ENCODE measurements around the gene HCN2.
"Not testable (repeated sequence)": the region's sequence is repeated elsewhere in the genome, so short reads cannot be mapped to it uniquely, and the experiment has no call there.

The HCN2 gene

DNA sequence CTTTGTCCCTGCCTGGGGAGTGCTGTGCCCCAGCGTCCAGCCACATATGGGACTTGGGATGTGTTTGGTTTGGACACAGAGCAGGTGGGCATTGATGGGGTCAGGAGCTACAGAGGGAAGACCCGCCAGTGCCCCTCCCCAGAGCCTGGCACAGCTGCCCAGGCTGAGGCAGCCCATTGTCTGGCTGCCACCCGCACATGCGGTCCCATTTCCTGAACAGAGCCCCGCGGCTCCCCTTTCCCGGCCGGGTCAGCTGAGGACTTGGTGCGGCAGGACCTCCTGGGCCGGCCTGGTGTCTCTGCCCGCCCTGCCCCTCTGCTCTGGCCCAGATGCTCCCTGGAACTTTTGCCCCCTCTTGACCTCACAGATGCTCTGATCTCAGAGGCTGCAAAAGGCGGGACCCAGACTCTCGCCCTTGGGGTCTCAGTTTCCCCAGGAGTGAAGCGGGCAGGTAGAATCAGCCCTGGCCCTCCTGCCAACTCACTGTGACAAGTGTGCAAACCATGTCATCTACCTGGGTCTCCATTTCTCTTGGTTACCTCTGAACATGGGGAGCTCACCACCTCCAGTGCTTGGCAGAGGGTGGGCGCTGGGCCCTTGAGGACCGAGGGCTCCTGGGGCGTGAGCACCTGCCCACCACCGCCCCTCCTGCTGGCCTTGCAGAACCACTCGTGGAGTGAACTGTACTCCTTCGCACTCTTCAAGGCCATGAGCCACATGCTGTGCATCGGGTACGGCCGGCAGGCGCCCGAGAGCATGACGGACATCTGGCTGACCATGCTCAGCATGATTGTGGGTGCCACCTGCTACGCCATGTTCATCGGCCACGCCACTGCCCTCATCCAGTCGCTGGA is 17.8 kb downstream of the HCN2 start:
- no peak for DNase-seq

DNA sequence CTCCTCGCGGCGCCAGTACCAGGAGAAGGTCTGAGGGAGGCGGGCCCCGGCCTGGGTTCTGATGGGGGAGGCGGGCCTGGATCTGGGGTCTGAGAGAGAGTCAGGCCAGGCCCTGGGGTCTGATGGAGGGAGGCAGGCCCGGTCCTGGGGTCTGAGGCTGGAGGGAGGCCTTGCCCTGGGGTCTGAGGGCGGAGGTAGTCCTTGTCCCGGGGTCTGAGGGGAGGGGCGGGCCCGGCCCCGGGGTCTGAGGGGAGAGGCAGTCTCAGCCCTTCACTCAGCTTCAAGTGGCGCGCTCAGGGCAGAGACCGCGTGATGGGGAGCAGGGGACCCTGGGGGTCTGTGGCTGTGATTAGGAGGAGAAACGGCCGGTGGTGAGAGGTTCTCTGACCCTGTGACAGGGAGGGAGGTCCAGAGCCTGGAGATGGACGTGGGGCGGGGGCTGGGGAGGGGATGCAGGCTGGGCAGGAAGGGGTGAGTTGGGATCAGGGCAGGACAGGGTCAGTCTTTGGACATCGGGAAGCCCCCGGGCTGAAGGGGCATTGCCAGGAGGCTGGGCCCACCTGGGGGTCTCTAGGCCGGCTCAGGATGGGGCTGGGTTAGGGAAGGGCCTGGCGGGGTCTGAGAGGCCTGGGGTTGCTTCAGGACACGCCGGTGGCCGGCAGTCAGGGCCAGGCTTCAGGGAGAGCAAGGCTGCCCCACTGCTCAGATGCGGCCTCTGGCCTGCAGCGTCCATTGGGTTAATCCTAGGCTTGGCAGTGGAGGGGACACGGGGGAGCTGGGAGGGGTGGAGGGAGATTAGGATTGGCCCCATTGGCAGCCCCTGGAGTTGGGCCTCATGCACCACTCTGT is 18.7 kb downstream of the HCN2 start:
- no peak for DNase-seq

DNA sequence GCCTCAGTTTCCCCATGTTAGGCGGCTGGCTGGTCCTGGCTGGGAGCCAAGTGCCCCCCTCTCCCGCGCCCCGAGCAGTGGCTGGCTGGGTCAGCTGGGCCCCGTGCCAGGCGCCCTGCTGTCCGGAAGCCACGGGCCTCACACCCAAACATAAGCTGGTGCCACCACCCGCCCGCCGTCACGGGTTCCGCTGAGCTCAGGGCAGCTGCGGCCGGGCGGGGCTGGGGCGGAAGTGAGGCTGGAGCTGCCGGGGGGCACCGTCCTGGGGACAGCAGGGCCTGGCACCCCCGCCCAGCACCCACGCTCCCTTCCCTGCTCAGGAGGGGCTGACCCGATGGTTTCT is 19.3 kb downstream of the HCN2 start:
- DNase-seq = no peak

DNA sequence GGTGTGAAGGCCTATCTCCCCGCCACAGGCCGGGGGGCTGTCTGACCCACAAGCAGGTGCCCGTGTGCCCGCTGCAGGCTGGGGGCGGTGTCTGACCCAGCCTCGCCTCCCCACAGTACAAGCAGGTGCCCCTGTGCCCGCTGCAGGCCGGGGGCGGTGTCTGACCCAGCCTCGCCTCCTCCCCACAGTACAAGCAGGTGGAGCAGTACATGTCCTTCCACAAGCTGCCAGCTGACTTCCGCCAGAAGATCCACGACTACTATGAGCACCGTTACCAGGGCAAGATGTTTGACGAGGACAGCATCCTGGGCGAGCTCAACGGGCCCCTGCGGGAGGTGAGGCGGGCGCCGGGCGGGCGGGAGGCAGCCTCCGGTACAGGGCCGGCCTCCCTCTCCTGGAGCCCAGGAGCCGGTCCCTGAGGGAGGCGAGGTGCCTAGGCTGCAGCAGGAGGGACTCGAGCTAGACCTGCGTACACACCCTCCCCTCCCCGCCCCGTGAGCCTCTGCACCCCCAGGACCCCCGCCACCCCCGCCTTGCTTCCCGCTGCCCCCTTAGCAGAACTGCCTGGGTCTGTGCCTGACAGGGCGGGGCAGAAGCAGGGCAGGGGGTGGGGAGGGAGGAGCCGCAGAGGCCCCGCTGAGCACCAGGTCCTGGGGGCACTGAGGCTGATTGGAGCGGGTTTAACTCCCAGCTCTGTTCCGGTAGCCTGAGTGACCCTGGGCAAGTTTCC is 20.6 kb downstream of the HCN2 start:
- no peak for DNase-seq

DNA sequence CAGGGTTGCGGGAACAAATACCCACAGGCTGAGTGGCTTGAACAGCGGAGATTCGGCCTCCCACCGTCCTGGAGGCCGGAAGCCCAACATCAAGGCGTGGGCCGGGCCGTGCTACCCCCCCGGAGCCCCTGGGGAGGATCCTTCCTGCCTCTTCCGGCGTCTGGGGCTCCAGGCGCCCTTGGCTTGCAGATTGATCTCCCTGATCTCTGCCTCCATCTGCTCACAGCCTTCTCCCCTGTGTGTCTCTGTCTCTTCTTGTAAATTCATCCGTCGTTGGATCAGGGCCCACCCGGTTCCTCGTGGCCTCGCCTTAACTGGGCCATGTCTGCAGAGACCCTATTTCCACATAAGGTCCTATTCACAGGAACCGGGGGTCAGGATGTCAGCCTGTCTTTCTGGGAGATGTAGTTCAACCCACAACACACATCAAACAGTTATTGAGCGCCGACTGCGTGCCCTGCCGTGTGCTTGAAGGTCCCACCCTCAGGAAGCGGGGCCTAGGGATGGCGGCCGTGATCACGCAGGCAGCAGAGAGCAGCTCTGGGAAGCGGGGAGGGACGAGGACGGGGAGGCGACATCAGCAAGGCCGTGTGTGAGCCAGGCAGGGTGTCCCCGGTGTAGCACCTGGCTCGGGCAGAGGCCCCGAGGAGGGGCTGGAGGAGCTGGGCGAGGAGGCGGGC is 21.3 kb downstream of the HCN2 start:
- DNase-seq = no peak

DNA sequence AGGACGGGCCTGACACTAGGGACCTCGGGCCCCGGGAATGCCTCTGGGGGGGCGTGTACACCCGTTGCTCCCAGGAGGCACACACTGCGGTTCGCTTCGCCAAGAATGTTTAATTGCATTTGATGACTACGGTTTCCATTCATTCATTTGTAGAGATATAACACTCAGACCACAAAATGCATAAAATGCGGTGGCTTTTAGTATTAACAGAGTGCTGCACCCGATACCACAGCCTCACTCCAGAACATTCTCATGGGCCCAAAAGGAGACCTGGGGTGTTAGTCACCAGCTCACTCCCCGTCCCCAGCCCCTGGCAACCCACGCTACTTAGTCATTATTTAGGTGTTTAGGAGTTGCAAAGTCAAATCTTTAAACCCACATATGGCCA is 21.8 kb downstream of the HCN2 start:
- DNase-seq = no peak

DNA sequence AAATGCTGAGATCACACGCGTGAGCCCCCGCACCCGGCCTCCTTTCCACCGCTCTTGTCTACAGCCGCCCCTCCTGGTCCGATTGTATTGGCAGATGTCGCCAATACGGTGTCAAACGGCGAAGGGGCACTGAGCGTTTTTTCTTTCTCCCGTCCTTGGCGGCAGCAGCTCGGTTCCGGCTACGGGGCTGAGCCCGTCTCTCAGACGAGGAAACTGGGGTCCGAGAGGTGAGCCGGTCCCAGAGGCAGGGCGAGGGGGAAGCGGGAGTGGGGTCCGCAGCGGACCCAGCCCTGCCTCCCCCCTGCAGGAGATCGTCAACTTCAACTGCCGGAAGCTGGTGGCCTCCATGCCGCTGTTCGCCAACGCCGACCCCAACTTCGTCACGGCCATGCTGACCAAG is 23.3 kb downstream of the HCN2 start:
- no peak for DNase-seq

DNA sequence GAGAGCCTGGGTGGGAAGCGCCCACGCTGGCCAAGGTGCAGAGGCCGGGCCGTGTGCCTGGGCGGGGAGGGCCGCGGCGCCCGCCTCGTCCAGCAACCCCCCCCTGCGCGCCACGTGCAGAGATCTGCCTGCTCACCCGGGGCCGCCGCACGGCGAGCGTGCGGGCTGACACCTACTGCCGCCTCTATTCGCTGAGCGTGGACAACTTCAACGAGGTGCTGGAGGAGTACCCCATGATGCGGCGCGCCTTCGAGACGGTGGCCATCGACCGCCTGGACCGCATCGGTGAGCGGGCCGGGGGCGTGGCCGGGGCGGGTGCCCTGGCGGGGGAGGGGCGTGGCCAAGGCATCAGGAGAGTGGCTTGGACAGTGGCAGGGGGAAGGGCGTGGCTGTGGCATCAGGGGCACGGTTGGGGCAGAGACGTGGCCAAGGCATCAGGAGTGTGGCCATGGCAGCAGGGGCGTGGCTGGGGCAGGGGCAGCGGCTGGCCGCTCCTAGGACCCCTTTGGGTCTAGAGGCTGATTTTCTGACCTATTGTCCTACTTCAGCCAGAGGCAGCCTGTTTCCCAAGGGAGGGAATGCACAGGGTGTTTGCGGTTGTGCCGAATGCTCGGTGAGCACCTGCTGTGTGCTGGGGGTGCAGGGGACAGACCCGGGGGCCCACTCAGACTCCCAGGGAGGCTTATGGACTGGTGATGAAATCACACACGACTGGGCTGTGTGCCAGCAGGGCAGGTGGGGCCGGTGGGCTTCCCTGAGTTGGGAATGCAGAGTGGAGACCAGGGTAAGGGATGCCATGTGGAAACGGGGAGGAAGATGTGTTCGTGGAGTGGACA is 24.3 kb downstream of the HCN2 start:
- DNase-seq = no peak

DNA sequence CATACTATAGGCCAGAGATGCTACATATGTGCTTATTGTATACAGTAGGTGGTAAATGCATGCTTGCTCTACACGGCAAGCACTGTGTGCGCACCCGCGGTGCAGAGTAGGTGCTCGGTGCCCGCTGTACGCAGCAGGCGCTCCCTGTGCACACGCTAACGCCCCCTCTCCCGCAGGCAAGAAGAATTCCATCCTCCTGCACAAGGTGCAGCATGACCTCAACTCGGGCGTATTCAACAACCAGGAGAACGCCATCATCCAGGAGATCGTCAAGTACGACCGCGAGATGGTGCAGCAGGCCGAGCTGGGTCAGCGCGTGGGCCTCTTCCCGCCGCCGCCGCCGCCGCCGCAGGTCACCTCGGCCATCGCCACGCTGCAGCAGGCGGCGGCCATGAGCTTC is 25.9 kb downstream of the HCN2 start:
- DNase-seq = no peak

DNA sequence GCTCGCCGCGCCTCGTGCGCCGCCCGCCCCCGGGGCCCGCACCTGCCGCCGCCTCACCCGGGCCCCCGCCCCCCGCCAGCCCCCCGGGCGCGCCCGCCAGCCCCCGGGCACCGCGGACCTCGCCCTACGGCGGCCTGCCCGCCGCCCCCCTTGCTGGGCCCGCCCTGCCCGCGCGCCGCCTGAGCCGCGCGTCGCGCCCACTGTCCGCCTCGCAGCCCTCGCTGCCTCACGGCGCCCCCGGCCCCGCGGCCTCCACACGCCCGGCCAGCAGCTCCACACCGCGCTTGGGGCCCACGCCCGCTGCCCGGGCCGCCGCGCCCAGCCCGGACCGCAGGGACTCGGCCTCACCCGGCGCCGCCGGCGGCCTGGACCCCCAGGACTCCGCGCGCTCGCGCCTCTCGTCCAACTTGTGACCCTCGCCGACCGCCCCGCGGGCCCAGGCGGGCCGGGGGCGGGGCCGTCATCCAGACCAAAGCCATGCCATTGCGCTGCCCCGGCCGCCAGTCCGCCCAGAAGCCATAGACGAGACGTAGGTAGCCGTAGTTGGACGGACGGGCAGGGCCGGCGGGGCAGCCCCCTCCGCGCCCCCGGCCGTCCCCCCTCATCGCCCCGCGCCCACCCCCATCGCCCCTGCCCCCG is 26.5 kb downstream of the HCN2 start:
- no peak for DNase-seq

DNA sequence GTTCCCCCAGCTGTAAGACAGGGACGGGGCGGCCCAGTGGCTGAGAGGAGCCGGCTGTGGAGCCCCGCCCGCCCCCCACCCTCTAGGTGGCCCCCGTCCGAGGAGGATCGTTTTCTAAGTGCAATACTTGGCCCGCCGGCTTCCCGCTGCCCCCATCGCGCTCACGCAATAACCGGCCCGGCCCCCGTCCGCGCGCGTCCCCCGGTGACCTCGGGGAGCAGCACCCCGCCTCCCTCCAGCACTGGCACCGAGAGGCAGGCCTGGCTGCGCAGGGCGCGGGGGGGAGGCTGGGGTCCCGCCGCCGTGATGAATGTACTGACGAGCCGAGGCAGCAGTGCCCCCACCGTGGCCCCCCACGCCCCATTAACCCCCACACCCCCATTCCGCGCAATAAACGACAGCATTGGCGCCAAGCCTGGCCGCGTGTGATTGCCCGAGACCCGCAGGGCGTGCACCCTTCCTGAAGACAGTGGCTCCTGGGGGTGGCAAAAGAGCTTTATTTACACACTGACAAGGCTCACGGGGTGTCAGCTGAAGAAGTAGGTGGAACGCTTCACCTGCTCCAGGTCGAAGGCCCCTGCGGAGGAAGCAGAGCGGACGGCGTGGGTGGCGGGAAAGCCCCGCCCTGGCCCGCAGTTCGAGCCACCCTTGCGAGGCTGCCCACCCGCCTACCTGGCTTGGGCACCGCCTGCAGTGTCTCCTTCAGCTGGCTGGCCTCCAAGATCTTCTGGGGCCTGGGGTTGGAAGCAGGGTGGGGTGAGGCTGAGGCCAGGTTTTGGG is 27.3 kb downstream of the HCN2 start:
- no peak for DNase-seq

DNA sequence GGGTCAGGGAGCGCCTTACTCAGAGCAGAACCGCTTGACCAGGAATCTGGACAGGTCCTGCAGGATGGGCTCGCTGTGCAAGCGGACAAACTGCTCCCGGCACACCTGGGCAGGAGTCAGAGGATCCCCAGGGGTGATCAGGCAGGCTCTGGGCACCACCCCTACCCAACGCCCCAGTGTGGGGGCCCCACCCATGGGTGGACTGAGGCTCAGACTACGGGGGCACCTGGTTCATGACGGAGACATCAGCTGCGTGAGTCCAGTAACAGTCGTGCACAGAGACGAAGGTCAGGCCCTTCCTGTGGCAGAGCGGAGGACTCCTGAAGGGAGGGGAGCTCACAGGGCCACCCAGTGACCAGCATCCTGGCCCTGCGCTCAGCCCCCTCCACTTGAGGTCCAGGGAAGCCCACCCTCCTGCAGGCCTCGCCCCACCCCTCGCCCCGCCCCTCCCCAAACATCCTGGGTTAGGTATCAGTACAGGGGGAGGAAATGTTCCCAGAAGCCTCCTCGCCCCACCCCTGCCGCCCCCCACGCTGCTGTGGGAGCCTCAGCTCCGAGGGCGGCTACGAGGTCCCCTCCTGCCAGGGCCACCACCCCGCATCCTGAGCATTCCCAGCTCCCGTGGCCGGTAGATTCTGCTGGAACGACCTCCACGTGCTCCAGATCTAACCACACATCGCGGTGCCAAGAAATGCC is 28.0 kb downstream of the HCN2 start:
- no peak for DNase-seq

DNA sequence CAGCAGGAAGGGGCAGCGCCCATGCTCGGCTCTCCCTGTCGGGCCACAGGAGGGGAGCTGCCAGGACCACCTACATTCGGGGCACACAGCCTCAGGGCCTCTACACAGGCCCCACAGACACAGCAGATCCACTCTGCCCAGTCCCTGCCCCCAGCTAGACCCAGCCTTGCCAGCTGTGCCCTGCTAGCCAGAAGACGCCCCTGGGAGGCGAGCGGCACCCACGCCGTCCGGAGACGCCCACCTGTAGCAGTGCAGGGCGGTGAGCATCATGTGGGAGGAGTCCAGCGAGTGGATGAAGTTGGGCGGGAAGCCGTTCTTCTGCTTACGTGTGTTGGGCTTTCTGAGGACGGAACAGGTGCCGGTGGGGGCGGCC is 28.6 kb downstream of the HCN2 start:
- DNase-seq = no peak

DNA sequence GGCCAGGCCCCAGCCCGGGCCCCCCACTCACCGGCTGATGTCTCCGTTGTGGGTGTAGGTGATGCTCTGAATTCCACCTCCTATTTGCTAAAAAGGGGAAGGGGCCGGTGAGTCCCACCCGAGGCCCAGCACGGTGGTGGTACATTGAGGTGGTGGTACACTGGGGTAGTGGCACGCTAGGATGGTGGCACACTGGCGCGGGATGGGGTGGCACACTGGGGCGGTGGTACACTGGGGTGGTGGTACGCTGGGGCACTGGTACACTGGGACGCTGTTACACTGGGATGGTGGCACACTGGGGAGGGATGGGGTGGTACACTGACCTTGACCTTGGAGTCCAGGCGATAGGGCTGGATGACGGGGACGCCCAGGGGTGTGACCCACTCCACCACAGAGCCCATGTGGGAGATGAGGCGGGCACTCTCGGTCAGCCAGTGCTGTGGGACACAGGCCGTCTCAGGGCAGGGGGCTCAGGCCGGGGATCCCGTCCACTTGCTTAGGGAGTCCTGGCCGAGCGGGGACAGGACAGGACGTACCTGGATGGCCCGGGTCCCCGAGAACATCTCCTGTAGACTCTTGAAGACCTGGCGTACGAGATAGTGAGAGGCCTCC is 29.1 kb downstream of the HCN2 start:
- DNase-seq = no peak

DNA sequence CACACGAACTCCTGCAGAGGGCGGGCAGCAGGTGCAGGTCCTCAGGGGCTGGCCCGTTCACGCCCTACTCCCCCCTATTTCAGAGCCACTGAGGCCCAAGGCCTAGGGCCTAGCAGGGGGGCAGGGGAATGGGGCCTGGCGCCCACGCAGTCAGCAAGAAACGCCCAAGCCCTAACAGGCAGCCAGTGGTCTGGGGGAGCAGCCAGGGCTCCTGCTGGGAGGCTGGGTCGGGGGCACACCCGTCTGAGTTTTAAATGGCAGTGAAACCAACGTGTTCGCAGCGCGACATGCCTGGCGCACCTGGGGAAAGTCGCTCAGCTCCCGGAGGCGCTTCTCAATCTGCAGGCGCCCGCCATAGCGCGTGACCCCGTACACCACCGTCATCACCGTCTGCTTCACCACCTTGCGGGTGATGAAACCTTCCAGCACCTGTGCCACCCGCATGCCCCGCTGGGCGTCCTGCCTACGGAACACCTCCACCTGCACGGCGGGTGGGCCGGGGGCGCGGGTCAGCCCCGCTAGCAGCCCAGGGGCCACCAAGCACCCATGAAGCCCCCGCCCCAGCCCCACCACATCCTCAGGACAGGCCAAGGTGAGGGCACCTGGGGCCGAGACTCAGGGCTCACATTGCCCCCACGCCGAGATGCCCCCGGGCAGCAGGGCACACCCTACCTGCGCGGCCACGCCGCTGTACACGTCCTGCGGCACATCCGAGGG is 29.8 kb downstream of the HCN2 start:
- no peak for DNase-seq

DNA sequence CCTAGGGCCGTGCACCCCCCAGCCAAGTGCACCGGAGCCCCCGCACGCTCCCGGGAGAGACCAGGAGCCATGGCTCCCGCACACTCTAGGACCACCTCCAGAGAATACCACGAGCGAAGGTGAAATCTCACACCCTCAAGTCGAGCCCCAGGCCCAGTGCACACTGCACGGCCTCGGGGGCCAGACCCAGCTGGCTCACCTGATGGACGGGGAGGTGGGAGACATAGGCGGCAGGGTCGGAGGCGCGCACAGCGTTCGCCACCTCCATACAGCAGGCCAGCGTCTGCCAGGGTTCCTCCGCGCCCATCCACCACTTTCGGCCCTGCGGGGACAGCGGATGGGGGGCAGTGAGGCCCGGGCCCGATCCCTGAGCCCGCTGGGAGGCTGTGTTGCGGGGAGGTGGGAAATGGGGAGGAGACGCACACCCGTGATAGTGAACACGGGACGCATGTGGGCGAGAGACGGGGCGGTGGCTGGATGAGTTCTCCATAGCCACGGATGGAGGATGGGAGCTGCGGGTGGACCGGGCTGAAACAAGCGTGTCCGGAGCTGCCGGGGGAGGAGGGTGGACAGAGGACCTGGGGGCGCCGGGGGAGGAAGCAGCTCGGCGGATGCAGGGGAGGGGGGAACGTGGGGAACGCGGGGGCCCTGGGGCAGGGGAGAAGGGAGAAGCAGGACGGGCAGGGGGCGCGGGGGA is 30.6 kb downstream of the HCN2 start:
- no peak for DNase-seq

DNA sequence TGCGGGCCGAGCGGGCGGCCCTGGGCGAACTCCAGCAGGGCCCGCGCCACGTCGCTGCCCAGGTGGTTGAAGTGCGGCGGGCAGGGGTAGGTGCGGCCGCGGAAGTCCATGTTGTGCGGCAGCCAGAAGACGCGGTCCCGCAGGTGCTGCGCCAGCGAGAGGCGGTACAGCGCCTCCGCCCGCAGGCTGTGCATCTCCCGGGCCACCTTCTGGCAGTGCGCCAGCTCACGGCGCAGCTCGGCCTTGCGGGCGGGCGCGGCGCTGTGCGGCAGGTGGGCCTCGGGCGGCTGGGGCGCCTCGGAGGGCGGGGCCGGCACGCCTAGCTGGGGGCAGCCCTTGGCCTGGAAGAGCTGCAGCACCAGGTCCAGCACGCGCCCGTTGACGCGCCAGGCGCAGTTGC is 31.5 kb downstream of the HCN2 start:
- not testable (repeated sequence) for DNase-seq

DNA sequence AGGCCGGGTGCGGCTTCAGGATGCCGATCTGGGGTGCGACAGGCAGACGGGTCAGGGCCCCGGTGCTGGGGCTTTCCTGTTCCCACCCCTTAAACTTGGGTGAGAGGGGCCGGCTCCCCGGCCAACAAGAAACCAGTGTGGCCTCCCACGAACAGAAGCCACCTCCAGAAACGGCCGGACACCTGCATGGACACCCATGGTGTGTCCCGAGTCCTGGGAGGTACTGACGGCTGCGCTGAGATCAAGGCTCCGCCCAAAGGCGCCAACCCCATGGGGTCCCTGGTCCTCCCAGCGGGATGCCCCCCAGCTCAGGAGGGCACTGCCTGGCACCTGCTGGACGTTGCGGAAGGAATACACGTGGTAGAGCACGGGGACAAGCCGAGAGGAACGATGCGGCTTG is 32.1 kb downstream of the HCN2 start:
- no peak for DNase-seq

Data from NCI-H1048 (cell line).